Mucosa of stomach (tissue), 1 donor: ENCODE results near the gene EPHA6.
"Not testable (repeated sequence)": the region's sequence is repeated elsewhere in the genome, so short reads cannot be mapped to it uniquely, and the experiment has no call there.

Experiments used
- H3K27me3 ChIP-seq: one replicate; pipeline ENCODE4 v1.7.0; 2013; ENCODE audit warnings: mild to moderate bottlenecking, low read length; ENCODE audit not compliant: control insufficient read depth, insufficient read depth
- H3K36me3 ChIP-seq: one replicate; pipeline ENCODE4 v1.7.0; 2013; ENCODE audit warnings: low read length; ENCODE audit not compliant: control insufficient read depth, insufficient read depth
- H3K4me1 ChIP-seq: one replicate; pipeline ENCODE4 v1.7.0; 2013; ENCODE audit warnings: mild to moderate bottlenecking, low read length; ENCODE audit not compliant: control insufficient read depth, insufficient read depth
- H3K4me3 ChIP-seq: one replicate; pipeline ENCODE4 v1.7.0; 2013; ENCODE audit warnings: low read length
- H3K9ac ChIP-seq: one replicate; pipeline ENCODE4 v1.7.0; 2013; ENCODE audit warnings: mild to moderate bottlenecking, low read length, moderate library complexity
- H3K9me3 ChIP-seq: one replicate; pipeline ENCODE4 v1.7.0; 2013; ENCODE audit warnings: mild to moderate bottlenecking, low read length, moderate library complexity; ENCODE audit not compliant: control insufficient read depth
- donor health status: Pancreatic carcinoma.

The EPHA6 gene

GRCh38 chr3:96991800-96992365 is 177.5 kb downstream of the EPHA6 start:
- no peak overlapping the region for H3K4me3 ChIP-seq
- H3K27me3 ChIP-seq: no peaks in the 10 kb centered on the region
- H3K36me3 ChIP-seq: no peaks in the 10 kb centered on the region
- no peak overlapping the region for H3K9ac ChIP-seq
- no peaks in the 10 kb centered on the region for H3K9me3 ChIP-seq
- H3K4me1 ChIP-seq: no peaks in the 10 kb centered on the region

GRCh38 chr3:96994988-96995387 is 180.6 kb downstream of the EPHA6 start:
- no peaks in the 10 kb centered on the region for H3K36me3 ChIP-seq
- H3K9me3 ChIP-seq: no peaks in the 10 kb centered on the region
- H3K4me1 ChIP-seq: no peaks in the 10 kb centered on the region
- no peak overlapping the region for H3K9ac ChIP-seq
- H3K27me3 ChIP-seq: no peaks in the 10 kb centered on the region
- H3K4me3 ChIP-seq: no peak overlapping the region

GRCh38 chr3:96996009-96996408 is 181.6 kb downstream of the EPHA6 start:
- H3K27me3 ChIP-seq: no peaks in the 10 kb centered on the region
- H3K9me3 ChIP-seq: no peaks in the 10 kb centered on the region
- no peaks in the 10 kb centered on the region for H3K36me3 ChIP-seq
- no peaks in the 10 kb centered on the region for H3K4me1 ChIP-seq
- no peak overlapping the region for H3K9ac ChIP-seq
- H3K4me3 ChIP-seq: no peak overlapping the region

GRCh38 chr3:97001611-97002010 is 187.2 kb downstream of the EPHA6 start:
- Histone ChIP-seq H3K36me3 (no peaks in the 10 kb centered on the region), H3K9me3 (no peaks in the 10 kb centered on the region), H3K27me3 (no peaks in the 10 kb centered on the region), H3K9ac (no peak overlapping the region), H3K4me1 (no peaks in the 10 kb centered on the region), H3K4me3 (no peak overlapping the region)

GRCh38 chr3:97009427-97010019 is 195.1 kb downstream of the EPHA6 start:
- H3K4me3 ChIP-seq: no peak overlapping the region
- H3K27me3 ChIP-seq: no peaks in the 10 kb centered on the region
- H3K9ac ChIP-seq: no peak overlapping the region
- H3K36me3 ChIP-seq: no peaks in the 10 kb centered on the region
- H3K9me3 ChIP-seq: no peaks in the 10 kb centered on the region
- no peaks in the 10 kb centered on the region for H3K4me1 ChIP-seq

GRCh38 chr3:97010881-97011657 is 196.7 kb downstream of the EPHA6 start:
- Histone ChIP-seq H3K9me3 (no peaks in the 10 kb centered on the region), H3K9ac (no peak overlapping the region), H3K4me3 (no peak overlapping the region), H3K36me3 (no peaks in the 10 kb centered on the region), H3K4me1 (no peaks in the 10 kb centered on the region), H3K27me3 (no peaks in the 10 kb centered on the region)

- Histone ChIP-seq H3K9me3 (no peaks in the 10 kb centered on the region), H3K36me3 (no peaks in the 10 kb centered on the region), H3K4me3 (no peak overlapping the region), H3K4me1 (no peaks in the 10 kb centered on the region), H3K9ac (no peak overlapping the region), H3K27me3 (no peaks in the 10 kb centered on the region)
Observed at GRCh38 chr3:97021778-97022177, 207.4 kb downstream of the EPHA6 start.

GRCh38 chr3:97025612-97026011 is 211.2 kb downstream of the EPHA6 start:
- not testable (repeated sequence) for H3K9ac ChIP-seq, H3K36me3 ChIP-seq, H3K4me3 ChIP-seq, H3K9me3 ChIP-seq, H3K4me1 ChIP-seq, H3K27me3 ChIP-seq

- H3K4me1 ChIP-seq: no peaks in the 10 kb centered on the region
- no peaks in the 10 kb centered on the region for H3K9me3 ChIP-seq
- H3K36me3 ChIP-seq: no peaks in the 10 kb centered on the region
- no peak overlapping the region for H3K9ac ChIP-seq
- H3K27me3 ChIP-seq: no peaks in the 10 kb centered on the region
- H3K4me3 ChIP-seq: no peak overlapping the region
Observed at GRCh38 chr3:97029972-97030371, 215.6 kb downstream of the EPHA6 start.

GRCh38 chr3:97037294-97037943 is 223.0 kb downstream of the EPHA6 start:
- H3K9ac ChIP-seq: no peak overlapping the region
- no peaks in the 10 kb centered on the region for H3K36me3 ChIP-seq

GRCh38 chr3:97043411-97043810 is 229.0 kb downstream of the EPHA6 start:
- H3K27me3 ChIP-seq: no peaks in the 10 kb centered on the region
- no peaks in the 10 kb centered on the region for H3K4me1 ChIP-seq
- no peaks in the 10 kb centered on the region for H3K36me3 ChIP-seq

More at GRCh38 chr3:97037294-97037943, 223.0 kb downstream of the EPHA6 start:
- H3K27me3 ChIP-seq: no peaks in the 10 kb centered on the region
- no peaks in the 10 kb centered on the region for H3K9me3 ChIP-seq
- H3K4me1 ChIP-seq: no peaks in the 10 kb centered on the region
- no peak overlapping the region for H3K4me3 ChIP-seq

GRCh38 chr3:97057365-97057764 is 243.0 kb downstream of the EPHA6 start:
- no peaks in the 10 kb centered on the region for H3K36me3 ChIP-seq
- no peak overlapping the region for H3K9ac ChIP-seq
- H3K4me3 ChIP-seq: no peak overlapping the region
- H3K9me3 ChIP-seq: no peaks in the 10 kb centered on the region
- no peaks in the 10 kb centered on the region for H3K27me3 ChIP-seq
- H3K4me1 ChIP-seq: no peaks in the 10 kb centered on the region

More at GRCh38 chr3:97043411-97043810, 229.0 kb downstream of the EPHA6 start:
- Histone ChIP-seq H3K4me3 (no peak overlapping the region), H3K9ac (no peak overlapping the region), H3K9me3 (no peaks in the 10 kb centered on the region)
